ENCODE measurements around the gene UBE2I.
"Not testable (repeated sequence)": the region's sequence is repeated elsewhere in the genome, so short reads cannot be mapped to it uniquely, and the experiment has no call there.

UBE2I gene

GRCh38 chr16:1293921-1294656 lies 15.3 kb upstream of the UBE2I start:
- peak; percentile 26 for DNase-seq

- DNase-seq, result no peak
Measured at GRCh38 chr16:1295465-1295864, 14.0 kb upstream of the UBE2I start.

- DNase-seq, result not testable (repeated sequence)
Measured at GRCh38 chr16:1296688-1297017, 12.8 kb upstream of the UBE2I start.

GRCh38 chr16:1297018-1297696 lies 12.3 kb upstream of the UBE2I start:
- DNase-seq, result peak; percentile 79

GRCh38 chr16:1298406-1298805 lies 11.0 kb upstream of the UBE2I start:
- no peak for DNase-seq

- DNase-seq, result no peak
Measured at GRCh38 chr16:1299012-1299867, 10.2 kb upstream of the UBE2I start.

GRCh38 chr16:1299868-1300203 lies 9.6 kb upstream of the UBE2I start:
- no peak for DNase-seq

GRCh38 chr16:1300664-1301476 lies 8.6 kb upstream of the UBE2I start:
- DNase-seq, result peak; percentile 34

GRCh38 chr16:1301562-1301961 lies 7.9 kb upstream of the UBE2I start:
- no peak for DNase-seq

GRCh38 chr16:1305823-1306222 lies 3.6 kb upstream of the UBE2I start:
- no peak for DNase-seq

- DNase-seq, result no peak
Measured at GRCh38 chr16:1306334-1306733, 3.1 kb upstream of the UBE2I start.

GRCh38 chr16:1308036-1308976 lies 1.1 kb upstream of the UBE2I start:
- peak; percentile 34 for DNase-seq

GRCh38 chr16:1309888-1310831 lies 724 bp downstream of the UBE2I start:
- no peak for DNase-seq

- no peak for DNase-seq
Measured at GRCh38 chr16:1310832-1311200, 1.4 kb downstream of the UBE2I start.

- no peak for DNase-seq
Measured at GRCh38 chr16:1311212-1311737, 1.8 kb downstream of the UBE2I start.

GRCh38 chr16:1311738-1312466 lies 2.5 kb downstream of the UBE2I start:
- DNase-seq, result no peak

- no peak for DNase-seq
Measured at GRCh38 chr16:1312467-1312816, 3.0 kb downstream of the UBE2I start.

- DNase-seq, result no peak
Measured at GRCh38 chr16:1312903-1313302, 3.5 kb downstream of the UBE2I start.

GRCh38 chr16:1313721-1314369 lies 4.4 kb downstream of the UBE2I start:
- DNase-seq, result no peak
